ENCODE results near the gene PIGW. TPM values are rescaled to one million over a fixed set of nuclear protein-coding genes. Genes with fewer than 3 reads are reported as not detected.
"Not testable (repeated sequence)": the region's sequence is repeated elsewhere in the genome, so short reads cannot be mapped to it uniquely, and the experiment has no call there.

Gene PIGW
- total RNA-seq, 2 donors from 2014 or later, result 2.8 to 3.9 TPM

- Histone ChIP-seq H3K9me3 (no peaks in the 10 kb centered on the region), H3K27me3 (no peaks in the 10 kb centered on the region), H3K27ac (no peak overlapping the region), H3K36me3 (peaks cover 26% of the 10 kb centered on the region), H3K4me3 (no peak overlapping the region), H3K4me1 (no peaks in the 10 kb centered on the region)
- no peak for TF ChIP-seq CTCF (IDR thresholded peaks at IDR 0.05)
- no peak for DNase-seq (ENCODE audit: low spot score)
Measured at GRCh38 chr17:36506249-36506826, 28.4 kb upstream of the PIGW start.

GRCh38 chr17:36506831-36507230 lies 28.0 kb upstream of the PIGW start:
- no peak for DNase-seq (ENCODE audit: low spot score)
- H3K36me3 ChIP-seq, result peaks cover 26% of the 10 kb centered on the region
- no peak overlapping the region for H3K4me3 ChIP-seq
- no peaks in the 10 kb centered on the region for H3K4me1 ChIP-seq
- TF ChIP-seq CTCF (IDR thresholded peaks at IDR 0.05), result no peak
- H3K27me3 ChIP-seq, result no peaks in the 10 kb centered on the region
- H3K27ac ChIP-seq, result no peak overlapping the region
- H3K9me3 ChIP-seq, result no peaks in the 10 kb centered on the region

- TF ChIP-seq CTCF (IDR thresholded peaks at IDR 0.05), result no peak
- no peaks in the 10 kb centered on the region for H3K4me1 ChIP-seq
- H3K27ac ChIP-seq, result no peak overlapping the region
- no peak for DNase-seq (ENCODE audit: low spot score)
- no peaks in the 10 kb centered on the region for H3K9me3 ChIP-seq
- H3K4me3 ChIP-seq, result no peak overlapping the region
- H3K36me3 ChIP-seq, result peaks cover 26% of the 10 kb centered on the region
- H3K27me3 ChIP-seq, result no peaks in the 10 kb centered on the region
Measured at GRCh38 chr17:36507266-36507665, 27.5 kb upstream of the PIGW start.

GRCh38 chr17:36508439-36508838 lies 26.3 kb upstream of the PIGW start:
- not testable (repeated sequence) for H3K4me3 ChIP-seq; H3K9me3 ChIP-seq; H3K27ac ChIP-seq; DNase-seq (ENCODE audit: low spot score); H3K4me1 ChIP-seq; H3K27me3 ChIP-seq
- peaks cover 28% of the 10 kb centered on the region for H3K36me3 ChIP-seq

- Histone ChIP-seq H3K4me3 (no peak overlapping the region), H3K27ac (no peak overlapping the region), H3K36me3 (peaks cover 24% of the 10 kb centered on the region), H3K27me3 (no peaks in the 10 kb centered on the region), H3K9me3 (no peaks in the 10 kb centered on the region), H3K4me1 (no peaks in the 10 kb centered on the region)
- no peak for TF ChIP-seq CTCF (IDR thresholded peaks at IDR 0.05)
- no peak for DNase-seq (ENCODE audit: low spot score)
Measured at GRCh38 chr17:36509272-36509985, 25.4 kb upstream of the PIGW start.

GRCh38 chr17:36510636-36511035 lies 24.2 kb upstream of the PIGW start:
- Histone ChIP-seq H3K27ac (no peak overlapping the region), H3K36me3 (peaks cover 13% of the 10 kb centered on the region), H3K27me3 (no peaks in the 10 kb centered on the region), H3K9me3 (no peaks in the 10 kb centered on the region), H3K4me1 (no peaks in the 10 kb centered on the region), H3K4me3 (no peak overlapping the region)
- DNase-seq (ENCODE audit: low spot score), result no peak
- no peak for TF ChIP-seq CTCF (IDR thresholded peaks at IDR 0.05)
